ENCODE measurements around the gene ASF1B. TPM values are rescaled to one million over a fixed set of nuclear protein-coding genes. Genes with fewer than 3 reads are reported as not detected.
A peak's percentile ranks its signal among the peaks of the same experiment; 100 is the strongest.
"Not testable (repeated sequence)": the region's sequence is repeated elsewhere in the genome, so short reads cannot be mapped to it uniquely, and the experiment has no call there.

ASF1B gene
- total RNA-seq, result 10 to 100 TPM; 37.8 to 47.8 TPM
- polyA plus RNA-seq (2013, experiment 1 of 2), result 31.3 TPM
- 31.4 TPM for polyA plus RNA-seq (2013, experiment 2 of 2)
- long read RNA-seq, experiment 1, transcript ASF1B-201 (4 exons, 2,059 nt), result major isoform, 33 of 43 reads
- long read RNA-seq, experiment 1, partial matches to known transcripts, result 2 of 43 reads
- long read RNA-seq, experiment 1, other reads (novel, unspliced or antisense), result 8 of 43 reads
- long read RNA-seq, experiment 2, transcript ASF1B-201 (4 exons, 2,059 nt), result major isoform, 53 of 60 reads
- long read RNA-seq, experiment 2, partial matches to known transcripts, result 1 of 60 reads
- long read RNA-seq, experiment 2, other reads (novel, unspliced or antisense), result 4 of 60 reads
- long read RNA-seq, experiment 3, transcript ASF1B-201 (4 exons, 2,059 nt), result major isoform, 232 of 239 reads
- long read RNA-seq, experiment 3, partial matches to known transcripts, result 1 of 239 reads
- long read RNA-seq, experiment 3, other reads (novel, unspliced or antisense), result 2 of 239 reads
- long read RNA-seq, experiment 4, transcript ASF1B-201 (4 exons, 2,059 nt), result major isoform, 63 of 67 reads
- long read RNA-seq, experiment 4, partial matches to known transcripts, result 1 of 67 reads
- long read RNA-seq, experiment 4, other reads (novel, unspliced or antisense), result 2 of 67 reads

DNA sequence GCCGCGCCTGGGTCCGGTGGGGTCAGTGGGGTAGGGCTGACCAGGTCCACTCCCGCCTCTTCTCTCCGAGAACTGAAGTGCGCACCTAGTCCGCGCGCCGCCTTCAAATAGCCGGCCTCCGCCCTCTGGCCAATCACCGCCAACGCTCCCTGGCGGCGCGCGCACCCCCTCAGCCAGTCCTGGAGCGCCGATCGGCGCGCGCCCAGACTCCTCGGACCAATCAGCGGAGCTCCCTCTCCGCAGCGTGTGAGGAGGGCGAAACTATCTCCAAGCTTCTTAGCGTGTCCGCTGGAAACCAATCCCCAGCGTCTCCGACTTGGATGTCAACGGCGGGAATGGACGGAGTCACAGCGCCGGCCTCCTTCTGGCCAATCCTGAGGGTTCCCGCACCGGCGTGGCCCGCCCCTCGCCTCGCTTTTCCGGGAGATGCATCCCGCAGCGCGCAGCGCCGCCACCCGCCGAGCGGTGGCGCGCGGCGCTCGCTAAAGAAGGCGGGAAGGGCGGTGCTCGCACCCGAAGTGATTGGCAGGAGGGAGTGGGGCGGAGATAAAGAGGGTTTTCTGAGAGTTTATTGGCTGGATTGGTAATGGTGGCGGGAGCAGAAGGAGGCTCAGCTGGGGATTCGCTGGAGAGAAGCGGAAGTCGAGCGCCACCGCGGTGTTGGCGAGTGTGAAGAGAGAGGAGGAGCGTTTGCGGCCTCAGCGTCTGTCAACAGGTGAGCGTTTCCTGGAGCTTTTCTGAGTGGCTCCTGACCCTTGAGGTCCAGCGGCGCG lies at the start of gene ASF1B:
Gene ASF1B, minus strand, starts transcription at position 81 of the 773 bp plus-strand sequence. CDS start 133 bp downstream, outside the sequence.
- 0% methylated on average over 32 to 78 of the region's 78 CpGs for WGBS, 2 experiments (ENCODE audit: insufficient coverage in 1 of 2, insufficient read length in 1 of 2)
- peak; percentile 99 for DNase-seq
- Mint-ChIP-seq H3K36me3 (ENCODE audit: low read depth) (peaks cover 15% of the 10 kb centered on the region), H3K4me3 (peak within 1 kb of the TSS; percentile 73), H3K4me1 (peaks cover 14% of the 10 kb centered on the region), H3K27me3 (ENCODE audit: insufficient read depth) (no peaks in the 10 kb centered on the region), H3K9me3 (no peaks in the 10 kb centered on the region), H3K27ac (peak within 1 kb of the TSS; percentile 97)
- H3K4me1 ChIP-seq (ENCODE audit: control insufficient read depth, insufficient read depth, low read length), result peaks cover 3% of the 10 kb centered on the region
- peak within 1 kb of the TSS; percentile 83 for H3K27ac ChIP-seq (ENCODE audit: low read depth, low read length)
- no peaks in the 10 kb centered on the region for H3K9me3 ChIP-seq (ENCODE audit: control insufficient read depth, low read length)
- TF ChIP-seq, protein P1, sequence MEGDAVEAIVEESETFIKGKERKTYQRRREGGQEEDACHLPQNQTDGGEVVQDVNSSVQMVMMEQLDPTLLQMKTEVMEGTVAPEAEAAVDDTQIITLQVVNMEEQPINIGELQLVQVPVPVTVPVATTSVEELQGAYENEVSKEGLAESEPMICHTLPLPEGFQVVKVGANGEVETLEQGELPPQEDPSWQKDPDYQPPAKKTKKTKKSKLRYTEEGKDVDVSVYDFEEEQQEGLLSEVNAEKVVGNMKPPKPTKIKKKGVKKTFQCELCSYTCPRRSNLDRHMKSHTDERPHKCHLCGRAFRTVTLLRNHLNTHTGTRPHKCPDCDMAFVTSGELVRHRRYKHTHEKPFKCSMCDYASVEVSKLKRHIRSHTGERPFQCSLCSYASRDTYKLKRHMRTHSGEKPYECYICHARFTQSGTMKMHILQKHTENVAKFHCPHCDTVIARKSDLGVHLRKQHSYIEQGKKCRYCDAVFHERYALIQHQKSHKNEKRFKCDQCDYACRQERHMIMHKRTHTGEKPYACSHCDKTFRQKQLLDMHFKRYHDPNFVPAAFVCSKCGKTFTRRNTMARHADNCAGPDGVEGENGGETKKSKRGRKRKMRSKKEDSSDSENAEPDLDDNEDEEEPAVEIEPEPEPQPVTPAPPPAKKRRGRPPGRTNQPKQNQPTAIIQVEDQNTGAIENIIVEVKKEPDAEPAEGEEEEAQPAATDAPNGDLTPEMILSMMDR (conservative IDR thresholded peaks at IDR 0.05), result peak; percentile 51
- H3K4me3 ChIP-seq (ENCODE audit: low read length), result peak within 1 kb of the TSS; percentile 86
- no peaks in the 10 kb centered on the region for H3K36me3 ChIP-seq (ENCODE audit: control insufficient read depth, insufficient read depth, low read length)
- H3K27me3 ChIP-seq (ENCODE audit: control insufficient read depth, insufficient read depth, low read length, poor library complexity, severe bottlenecking), result no peaks in the 10 kb centered on the region
- peak within 1 kb of the TSS; percentile 67 for H3K9ac ChIP-seq (ENCODE audit: extremely low read depth, low read length, poor library complexity, severe bottlenecking)

DNA sequence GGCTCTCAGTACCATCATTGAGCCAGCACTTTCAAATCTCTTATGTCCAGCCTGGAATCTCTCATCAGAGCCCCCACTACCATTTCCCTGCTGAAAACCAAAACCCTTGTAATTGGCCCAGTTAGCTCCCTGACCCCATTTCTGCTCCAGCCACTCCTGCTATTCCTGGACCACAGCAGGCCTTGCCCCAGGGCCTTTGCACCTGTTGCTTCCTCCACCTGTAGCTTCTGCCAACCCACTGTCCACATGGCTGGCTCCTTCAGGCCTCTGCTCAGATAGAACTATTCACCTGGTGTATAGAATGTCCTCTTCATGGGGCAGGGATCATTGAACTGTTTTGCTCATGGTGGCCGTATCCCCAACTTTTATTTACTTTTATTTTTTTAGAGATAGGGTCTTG lies 49.3 kb upstream of the ASF1B start:
- H3K36me3 Mint-ChIP-seq (ENCODE audit: low read depth), result peaks cover 17% of the 10 kb centered on the region
- not testable (repeated sequence) for H3K9ac ChIP-seq (ENCODE audit: extremely low read depth, low read length, poor library complexity, severe bottlenecking); H3K27me3 Mint-ChIP-seq (ENCODE audit: insufficient read depth); H3K4me3 Mint-ChIP-seq; H3K27ac ChIP-seq (ENCODE audit: low read depth, low read length); H3K36me3 ChIP-seq (ENCODE audit: control insufficient read depth, insufficient read depth, low read length); H3K4me1 ChIP-seq (ENCODE audit: control insufficient read depth, insufficient read depth, low read length); H3K27ac Mint-ChIP-seq; H3K9me3 Mint-ChIP-seq; DNase-seq; H3K9me3 ChIP-seq (ENCODE audit: control insufficient read depth, low read length); H3K4me3 ChIP-seq (ENCODE audit: low read length); H3K4me1 Mint-ChIP-seq; H3K27me3 ChIP-seq (ENCODE audit: control insufficient read depth, insufficient read depth, low read length, poor library complexity, severe bottlenecking)
- 100% methylated on average over 1 of the region's 1 CpG; no CpG with 5 or more reads in 1 of the 2 experiments for WGBS, 2 experiments (ENCODE audit: insufficient coverage in 1 of 2, insufficient read length in 1 of 2)

DNA sequence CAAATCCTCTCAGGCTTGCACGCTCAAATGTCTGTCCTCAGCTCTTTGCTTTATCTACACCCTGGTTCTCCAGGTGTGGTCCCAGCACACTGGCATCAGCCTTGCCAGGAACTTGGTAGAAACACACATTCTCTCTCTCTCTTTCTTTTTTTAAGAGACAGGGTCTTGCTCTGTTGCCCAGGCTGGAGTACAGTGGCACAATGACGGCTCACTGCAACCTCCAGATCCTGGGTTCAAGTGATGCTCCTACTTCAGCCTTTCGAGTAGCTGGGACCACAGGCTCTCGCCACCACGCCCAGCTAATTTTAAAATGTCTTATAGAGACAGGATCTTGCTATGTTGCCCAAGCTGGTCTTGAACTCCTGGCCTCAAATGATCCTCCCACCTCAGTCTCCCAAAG lies 48.8 kb upstream of the ASF1B start:
- H3K9me3 ChIP-seq (ENCODE audit: control insufficient read depth, low read length), result no peaks in the 10 kb centered on the region
- Mint-ChIP-seq H3K27me3 (ENCODE audit: insufficient read depth) (no peaks in the 10 kb centered on the region), H3K36me3 (ENCODE audit: low read depth) (peaks cover 13% of the 10 kb centered on the region), H3K4me1 (no peaks in the 10 kb centered on the region), H3K27ac (no peak overlapping the region), H3K4me3 (no peak overlapping the region), H3K9me3 (no peaks in the 10 kb centered on the region)
- H3K36me3 ChIP-seq (ENCODE audit: control insufficient read depth, insufficient read depth, low read length), result no peaks in the 10 kb centered on the region
- H3K27me3 ChIP-seq (ENCODE audit: control insufficient read depth, insufficient read depth, low read length, poor library complexity, severe bottlenecking), result no peaks in the 10 kb centered on the region
- H3K4me3 ChIP-seq (ENCODE audit: low read length), result no peak overlapping the region
- H3K9ac ChIP-seq (ENCODE audit: extremely low read depth, low read length, poor library complexity, severe bottlenecking), result no peak overlapping the region
- H3K27ac ChIP-seq (ENCODE audit: low read depth, low read length), result no peak overlapping the region
- DNase-seq, result no peak
- TF ChIP-seq, protein P1 (conservative IDR thresholded peaks at IDR 0.05), result no peak
- WGBS, 2 experiments (ENCODE audit: insufficient coverage in 1 of 2, insufficient read length in 1 of 2), result 92 to 98% methylated on average over 5 of the region's 5 CpGs
- H3K4me1 ChIP-seq (ENCODE audit: control insufficient read depth, insufficient read depth, low read length), result no peaks in the 10 kb centered on the region
